Measurements from ENCODE around the gene MLIP.

GRCh38 chr6:54114991-54115390, 3.7 kb downstream of the MLIP start:
- no peak for TF ChIP-seq CTCF (IDR thresholded peaks at IDR 0.05)
- no peak for TF ChIP-seq POLR2A (IDR thresholded peaks at IDR 0.05)
